Breast epithelium (tissue), 3 donors: ENCODE data around the gene STAT3.

Experiments used
- POLR2A ChIP-seq: fragments of 450-650 bp; IDR thresholded peaks from one replicate; pipeline ENCODE4 v1.6.1; 2016; ENCODE audit warnings: antibody characterized with exemption, mild to moderate bottlenecking, moderate library complexity
- POLR2AphosphoS5 ChIP-seq, 3 donors: sonication (generic); formaldehyde crosslinking; IDR thresholded peaks; one replicate each; pipeline ENCODE4 v1.6.1; 2017; ENCODE audit warnings: antibody characterized with exemption in 3 of 3
- TF ChIP-seq, protein P1 (sequence below), 3 donors: fragments of 450-650 bp; IDR thresholded peaks; one replicate each; pipeline ENCODE4 v1.5.1; 2016 to 2017; ENCODE audit warnings: antibody characterized with exemption in 3 of 3, mild to moderate bottlenecking in 3 of 3, moderate library complexity in 3 of 3

GRCh38 chr17:42410319-42410685 lies 22.1 kb upstream of the STAT3 start:
- TF ChIP-seq, protein P1, sequence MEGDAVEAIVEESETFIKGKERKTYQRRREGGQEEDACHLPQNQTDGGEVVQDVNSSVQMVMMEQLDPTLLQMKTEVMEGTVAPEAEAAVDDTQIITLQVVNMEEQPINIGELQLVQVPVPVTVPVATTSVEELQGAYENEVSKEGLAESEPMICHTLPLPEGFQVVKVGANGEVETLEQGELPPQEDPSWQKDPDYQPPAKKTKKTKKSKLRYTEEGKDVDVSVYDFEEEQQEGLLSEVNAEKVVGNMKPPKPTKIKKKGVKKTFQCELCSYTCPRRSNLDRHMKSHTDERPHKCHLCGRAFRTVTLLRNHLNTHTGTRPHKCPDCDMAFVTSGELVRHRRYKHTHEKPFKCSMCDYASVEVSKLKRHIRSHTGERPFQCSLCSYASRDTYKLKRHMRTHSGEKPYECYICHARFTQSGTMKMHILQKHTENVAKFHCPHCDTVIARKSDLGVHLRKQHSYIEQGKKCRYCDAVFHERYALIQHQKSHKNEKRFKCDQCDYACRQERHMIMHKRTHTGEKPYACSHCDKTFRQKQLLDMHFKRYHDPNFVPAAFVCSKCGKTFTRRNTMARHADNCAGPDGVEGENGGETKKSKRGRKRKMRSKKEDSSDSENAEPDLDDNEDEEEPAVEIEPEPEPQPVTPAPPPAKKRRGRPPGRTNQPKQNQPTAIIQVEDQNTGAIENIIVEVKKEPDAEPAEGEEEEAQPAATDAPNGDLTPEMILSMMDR (IDR thresholded peaks at IDR 0.05) = no peak
- TF ChIP-seq POLR2AphosphoS5 (IDR thresholded peaks at IDR 0.05) = no peak
- no peak for TF ChIP-seq POLR2A
